ENCODE results near the gene POTEH.
"Not testable (repeated sequence)": the region's sequence is repeated elsewhere in the genome, so short reads cannot be mapped to it uniquely, and the experiment has no call there.

Gene POTEH

GRCh38 chr22:15689749-15690125, at the start of gene POTEH:
Gene POTEH (plus strand): TSS chr22:15690026. CDS start chr22:15690078, 52 bp downstream.
- DNase-seq = not testable (repeated sequence)

GRCh38 chr22:15642288-15642861, 47.5 kb upstream of the POTEH start:
- not testable (repeated sequence) for DNase-seq

GRCh38 chr22:15651954-15652353, 37.9 kb upstream of the POTEH start:
- DNase-seq = not testable (repeated sequence)

- not testable (repeated sequence) for DNase-seq
Measured at GRCh38 chr22:15652738-15653137, 37.1 kb upstream of the POTEH start.

GRCh38 chr22:15653241-15653640, 36.6 kb upstream of the POTEH start:
- DNase-seq = not testable (repeated sequence)

- not testable (repeated sequence) for DNase-seq
Measured at GRCh38 chr22:15661102-15661501, 28.7 kb upstream of the POTEH start.

- not testable (repeated sequence) for DNase-seq
Measured at GRCh38 chr22:15664682-15665081, 25.1 kb upstream of the POTEH start.

GRCh38 chr22:15665478-15665877, 24.3 kb upstream of the POTEH start:
- DNase-seq = not testable (repeated sequence)

- DNase-seq = not testable (repeated sequence)
Measured at GRCh38 chr22:15669430-15669829, 20.4 kb upstream of the POTEH start.

GRCh38 chr22:15679702-15680101, 10.1 kb upstream of the POTEH start:
- DNase-seq = not testable (repeated sequence)

- not testable (repeated sequence) for DNase-seq
Measured at GRCh38 chr22:15684115-15684514, 5.7 kb upstream of the POTEH start.

- not testable (repeated sequence) for DNase-seq
Measured at GRCh38 chr22:15684695-15685094, 5.1 kb upstream of the POTEH start.

- not testable (repeated sequence) for DNase-seq
Measured at GRCh38 chr22:15685641-15686040, 4.2 kb upstream of the POTEH start.

GRCh38 chr22:15687086-15687485, 2.7 kb upstream of the POTEH start:
- not testable (repeated sequence) for DNase-seq

GRCh38 chr22:15687676-15688075, 2.1 kb upstream of the POTEH start:
- not testable (repeated sequence) for DNase-seq

GRCh38 chr22:15688090-15688489, 1.7 kb upstream of the POTEH start:
- not testable (repeated sequence) for DNase-seq

GRCh38 chr22:15689012-15689748, 646 bp upstream of the POTEH start:
- DNase-seq = not testable (repeated sequence)

- not testable (repeated sequence) for DNase-seq
Measured at GRCh38 chr22:15713600-15713999, 23.8 kb downstream of the POTEH start.

- not testable (repeated sequence) for DNase-seq
Measured at GRCh38 chr22:15714125-15714524, 24.3 kb downstream of the POTEH start.

GRCh38 chr22:15721884-15722283, 32.1 kb downstream of the POTEH start:
- DNase-seq = not testable (repeated sequence)

- not testable (repeated sequence) for DNase-seq
Measured at GRCh38 chr22:15729209-15729917, 39.5 kb downstream of the POTEH start.

GRCh38 chr22:15731023-15731422, 41.2 kb downstream of the POTEH start:
- not testable (repeated sequence) for DNase-seq

- not testable (repeated sequence) for DNase-seq
Measured at GRCh38 chr22:15734411-15734810, 44.6 kb downstream of the POTEH start.
